Right lobe of liver (tissue), 4 donors: ENCODE measurements around the gene GRK4.
"Not testable (repeated sequence)": the region's sequence is repeated elsewhere in the genome, so short reads cannot be mapped to it uniquely, and the experiment has no call there.

ENCODE experiments used
- CTCF ChIP-seq, 4 donors: fragments of 200-600 bp in 3 of 4; fragments of 450-650 bp in 1 of 4; IDR thresholded peaks; one replicate each; pipeline versions ENCODE4 v1.5.1 to v1.8.0; 2016 to 2022; ENCODE audit warnings: antibody characterized with exemption in 4 of 4, mild to moderate bottlenecking in 2 of 4
- POLR2A ChIP-seq: fragments of 450-650 bp; IDR thresholded peaks from one replicate; pipeline ENCODE4 v1.6.1; 2017; ENCODE audit warnings: antibody characterized with exemption, mild to moderate bottlenecking
- donor health status: DM: no; HTN: no; CAD: no.
- donor health status: DM: no; HTN: no; CAD: no.
- donor health status: DM: no; HTN: yes; CAD: no.

DNA sequence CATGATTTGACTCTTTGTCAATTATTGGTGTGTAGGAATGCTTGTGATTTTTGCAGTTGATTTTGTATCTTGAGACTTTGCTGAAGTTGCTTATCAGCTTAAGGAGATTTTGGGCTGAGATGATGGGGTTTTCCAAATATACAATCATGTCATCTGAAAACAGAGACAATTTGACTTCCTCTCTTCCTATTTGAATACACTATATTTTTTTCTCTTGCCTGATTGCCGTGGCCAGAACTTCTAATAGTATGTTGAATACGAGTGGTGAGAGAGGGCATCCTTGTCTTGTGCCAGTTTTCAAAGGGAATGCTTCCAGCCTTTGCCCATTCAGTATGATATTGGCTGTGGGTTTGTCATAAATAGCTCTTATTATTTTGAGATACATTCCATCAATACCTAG is 45.1 kb upstream of the GRK4 start:
- TF ChIP-seq POLR2A; CTCF (IDR thresholded peaks at IDR 0.05): not testable (repeated sequence)
